LNCaP clone FGC (cell line): ENCODE results near the gene MCOLN1.
"Not testable (repeated sequence)": the region's sequence is repeated elsewhere in the genome, so short reads cannot be mapped to it uniquely, and the experiment has no call there.

ENCODE experiments used
- DNase-seq: peaks from one replicate; pipeline ENCODE4 v3.0.0-alpha.2; 2011; ENCODE audit warnings: low read depth
- H3K4me3 ChIP-seq: 2 replicates; pipeline ENCODE4 v1.5.1; 2011; ENCODE audit warnings: mild to moderate bottlenecking, low read depth, low read length, control low read depth
- CTCF ChIP-seq: IDR thresholded peaks from 2 replicates; pipeline ENCODE4 v1.5.1; 2012; ENCODE audit warnings: mild to moderate bottlenecking; ENCODE audit not compliant: control insufficient read depth, insufficient read depth; ENCODE audit errors: extremely low read depth

Gene MCOLN1

GRCh38 chr19:7535998-7536695 lies 13.7 kb downstream of the MCOLN1 start:
- TF ChIP-seq CTCF, result peak; percentile 23
- H3K4me3 ChIP-seq, result peak overlapping the region; percentile 95
- DNase-seq, result no peak

GRCh38 chr19:7538990-7539389 lies 16.6 kb downstream of the MCOLN1 start:
- not testable (repeated sequence) for H3K4me3 ChIP-seq, DNase-seq

- no peak overlapping the region for H3K4me3 ChIP-seq
- TF ChIP-seq CTCF, result no peak
- DNase-seq, result no peak
Measured at GRCh38 chr19:7539827-7540425, 17.5 kb downstream of the MCOLN1 start.

- no peak for DNase-seq
- no peak for TF ChIP-seq CTCF
- H3K4me3 ChIP-seq, result no peak overlapping the region
Measured at GRCh38 chr19:7540761-7541474, 18.5 kb downstream of the MCOLN1 start.

- no peak for DNase-seq
- no peak for TF ChIP-seq CTCF
- H3K4me3 ChIP-seq, result no peak overlapping the region
Measured at GRCh38 chr19:7541475-7541824, 19.0 kb downstream of the MCOLN1 start.

GRCh38 chr19:7541828-7542443 lies 19.5 kb downstream of the MCOLN1 start:
- DNase-seq, result no peak
- TF ChIP-seq CTCF, result no peak
- H3K4me3 ChIP-seq, result no peak overlapping the region

- no peak overlapping the region for H3K4me3 ChIP-seq
- no peak for TF ChIP-seq CTCF
- no peak for DNase-seq
Measured at GRCh38 chr19:7542556-7543348, 20.3 kb downstream of the MCOLN1 start.
